ENCODE results near the gene GMDS. TPM values are rescaled to one million over a fixed set of nuclear protein-coding genes. Genes with fewer than 3 reads are reported as not detected.

The GMDS gene
- total and polyA plus RNA-seq, 4 donors: 7.3 to 28.3 (median 16.1) TPM

DNA sequence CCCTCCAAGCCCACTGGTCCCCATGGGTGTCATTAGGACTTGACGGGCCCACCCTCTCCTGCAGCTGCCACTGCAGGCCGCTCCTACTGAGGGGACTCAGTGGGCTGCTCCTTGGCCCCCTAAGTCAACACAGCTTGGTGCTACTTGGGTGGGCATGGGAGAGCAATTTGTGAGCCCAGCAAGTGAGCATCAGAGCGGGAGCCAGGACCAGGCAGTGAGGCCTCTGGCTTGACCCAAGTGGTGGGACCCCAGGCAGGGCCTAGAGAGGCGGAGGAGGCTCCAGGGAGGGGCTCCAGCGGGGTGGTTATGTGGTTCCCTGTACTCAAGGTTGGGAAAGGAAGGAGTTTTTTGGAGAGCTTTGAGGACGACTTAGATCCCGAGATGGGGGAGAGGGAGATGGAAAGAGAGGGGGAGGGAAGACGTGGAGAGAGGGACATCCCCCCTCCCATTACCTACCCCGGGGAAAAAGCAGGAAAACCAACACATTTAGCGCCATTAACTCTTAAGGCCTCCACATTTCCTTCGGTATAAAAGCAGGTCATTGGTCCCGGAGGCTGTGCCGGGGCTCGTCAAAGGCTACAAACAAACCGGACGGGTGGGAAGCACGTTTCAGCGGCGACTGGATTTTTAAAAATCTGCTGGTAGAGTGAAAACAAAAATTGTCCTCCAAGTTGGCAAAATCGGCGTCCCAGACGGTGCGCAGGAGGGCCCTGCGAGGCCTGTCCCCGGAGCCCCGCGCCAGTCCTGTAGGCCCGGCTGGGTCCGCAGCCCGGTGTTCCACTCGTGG is 626.9 kb downstream of the GMDS start:
- H3K27me3 ChIP-seq (ENCODE audit: control insufficient read depth in 3 of 3, insufficient read depth in 3 of 3, low read length in 2 of 3): peaks cover 12 to 81% (median 66%) of the 10 kb centered on the region in 3 donors
- ATAC-seq (ENCODE audit: insufficient read depth, low FRiP score): no peak
- no peak for DNase-seq
- no peak overlapping the region for H3K27ac ChIP-seq (ENCODE audit: low read depth in 1 of 2, low read length in 1 of 2)
- TF ChIP-seq, protein P1, sequence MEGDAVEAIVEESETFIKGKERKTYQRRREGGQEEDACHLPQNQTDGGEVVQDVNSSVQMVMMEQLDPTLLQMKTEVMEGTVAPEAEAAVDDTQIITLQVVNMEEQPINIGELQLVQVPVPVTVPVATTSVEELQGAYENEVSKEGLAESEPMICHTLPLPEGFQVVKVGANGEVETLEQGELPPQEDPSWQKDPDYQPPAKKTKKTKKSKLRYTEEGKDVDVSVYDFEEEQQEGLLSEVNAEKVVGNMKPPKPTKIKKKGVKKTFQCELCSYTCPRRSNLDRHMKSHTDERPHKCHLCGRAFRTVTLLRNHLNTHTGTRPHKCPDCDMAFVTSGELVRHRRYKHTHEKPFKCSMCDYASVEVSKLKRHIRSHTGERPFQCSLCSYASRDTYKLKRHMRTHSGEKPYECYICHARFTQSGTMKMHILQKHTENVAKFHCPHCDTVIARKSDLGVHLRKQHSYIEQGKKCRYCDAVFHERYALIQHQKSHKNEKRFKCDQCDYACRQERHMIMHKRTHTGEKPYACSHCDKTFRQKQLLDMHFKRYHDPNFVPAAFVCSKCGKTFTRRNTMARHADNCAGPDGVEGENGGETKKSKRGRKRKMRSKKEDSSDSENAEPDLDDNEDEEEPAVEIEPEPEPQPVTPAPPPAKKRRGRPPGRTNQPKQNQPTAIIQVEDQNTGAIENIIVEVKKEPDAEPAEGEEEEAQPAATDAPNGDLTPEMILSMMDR (IDR thresholded peaks at IDR 0.05; ENCODE audit: control extremely low read depth, extremely low read depth): no peak
- 63 to 75% methylated on average over 30 to 31 of the region's 31 CpGs for whole genome bisulfite sequencing, 2 donors
- H3K36me3 ChIP-seq (ENCODE audit: control insufficient read depth in 4 of 4, insufficient read depth in 4 of 4, low read length in 4 of 4): no peaks in the 10 kb centered on the region
- H3K9ac ChIP-seq (ENCODE audit: insufficient read depth in 1 of 2, low read length in 2 of 2): no peak overlapping the region
- peaks cover 0 to 16% (median 0%) of the 10 kb centered on the region in 4 donors for H3K9me3 ChIP-seq (ENCODE audit: control insufficient read depth in 4 of 4, insufficient read depth in 3 of 4, low read length in 3 of 4)
- peaks cover 0 to 10% (median 7%) of the 10 kb centered on the region in 5 donors for H3K4me1 ChIP-seq (ENCODE audit: control insufficient read depth in 5 of 5, insufficient read depth in 5 of 5, low read length in 5 of 5)
- no peak overlapping the region for H3K4me3 ChIP-seq

DNA sequence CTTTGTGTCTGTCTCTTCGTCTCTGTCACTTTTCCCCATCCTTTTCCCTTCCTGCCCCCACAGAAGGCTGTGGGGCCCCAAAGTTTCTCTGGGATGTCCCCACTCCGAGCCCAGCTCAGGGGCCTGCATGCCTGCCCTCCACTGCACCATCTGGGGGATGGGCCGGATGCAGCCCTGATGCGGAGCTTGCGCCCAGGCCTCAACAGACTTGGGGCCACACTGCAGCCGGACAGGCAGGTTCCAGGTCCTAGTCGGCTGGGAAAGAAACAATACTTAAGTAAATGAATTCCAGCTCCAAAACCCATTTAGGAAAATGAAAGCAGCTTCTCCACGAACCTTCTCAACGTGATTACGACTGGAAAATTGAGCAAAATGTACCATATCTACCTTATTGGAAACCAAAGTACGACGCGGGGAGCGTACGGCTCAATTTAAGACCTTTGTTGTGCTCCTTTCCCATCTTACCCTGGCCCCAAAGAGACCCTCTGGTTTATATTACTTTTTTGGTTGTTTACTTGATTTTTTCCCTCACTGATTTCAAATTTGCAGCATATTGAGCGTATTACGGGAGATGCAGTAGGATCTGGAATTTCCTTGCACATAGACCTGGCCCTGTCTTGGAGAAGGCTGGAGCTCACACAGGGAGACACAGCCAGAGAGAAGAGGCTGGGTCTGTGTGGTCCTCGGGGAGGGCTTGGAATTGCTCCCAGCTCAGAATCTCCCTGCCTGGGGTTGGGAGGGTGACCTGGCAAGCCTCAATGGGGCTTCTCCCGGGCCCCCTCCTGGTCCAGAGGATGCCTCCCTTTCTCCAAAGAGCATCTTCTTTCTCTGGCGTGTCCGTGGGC is 627.7 kb downstream of the GMDS start:
- Histone ChIP-seq H3K36me3 (ENCODE audit: control insufficient read depth in 4 of 4, insufficient read depth in 4 of 4, low read length in 4 of 4) (no peaks in the 10 kb centered on the region), H3K9me3 (ENCODE audit: control insufficient read depth in 4 of 4, insufficient read depth in 3 of 4, low read length in 3 of 4) (peaks cover 0 to 16% (median 0%) of the 10 kb centered on the region in 4 donors), H3K4me1 (ENCODE audit: control insufficient read depth in 5 of 5, insufficient read depth in 5 of 5, low read length in 5 of 5) (peaks cover 0 to 10% (median 7%) of the 10 kb centered on the region in 5 donors), H3K9ac (ENCODE audit: insufficient read depth in 1 of 2, low read length in 2 of 2) (no peak overlapping the region), H3K4me3 (no peak overlapping the region), H3K27ac (ENCODE audit: low read depth in 1 of 2, low read length in 1 of 2) (no peak overlapping the region), H3K27me3 (ENCODE audit: control insufficient read depth in 3 of 3, insufficient read depth in 3 of 3, low read length in 2 of 3) (peaks cover 12 to 81% (median 66%) of the 10 kb centered on the region in 3 donors)
- DNase-seq (no peak), ATAC-seq (ENCODE audit: insufficient read depth, low FRiP score) (no peak)
- 89% methylated on average over 21 of the region's 21 CpGs for WGBS, 2 donors
- TF ChIP-seq, protein P1 (IDR thresholded peaks at IDR 0.05; ENCODE audit: control extremely low read depth, extremely low read depth): no peak

DNA sequence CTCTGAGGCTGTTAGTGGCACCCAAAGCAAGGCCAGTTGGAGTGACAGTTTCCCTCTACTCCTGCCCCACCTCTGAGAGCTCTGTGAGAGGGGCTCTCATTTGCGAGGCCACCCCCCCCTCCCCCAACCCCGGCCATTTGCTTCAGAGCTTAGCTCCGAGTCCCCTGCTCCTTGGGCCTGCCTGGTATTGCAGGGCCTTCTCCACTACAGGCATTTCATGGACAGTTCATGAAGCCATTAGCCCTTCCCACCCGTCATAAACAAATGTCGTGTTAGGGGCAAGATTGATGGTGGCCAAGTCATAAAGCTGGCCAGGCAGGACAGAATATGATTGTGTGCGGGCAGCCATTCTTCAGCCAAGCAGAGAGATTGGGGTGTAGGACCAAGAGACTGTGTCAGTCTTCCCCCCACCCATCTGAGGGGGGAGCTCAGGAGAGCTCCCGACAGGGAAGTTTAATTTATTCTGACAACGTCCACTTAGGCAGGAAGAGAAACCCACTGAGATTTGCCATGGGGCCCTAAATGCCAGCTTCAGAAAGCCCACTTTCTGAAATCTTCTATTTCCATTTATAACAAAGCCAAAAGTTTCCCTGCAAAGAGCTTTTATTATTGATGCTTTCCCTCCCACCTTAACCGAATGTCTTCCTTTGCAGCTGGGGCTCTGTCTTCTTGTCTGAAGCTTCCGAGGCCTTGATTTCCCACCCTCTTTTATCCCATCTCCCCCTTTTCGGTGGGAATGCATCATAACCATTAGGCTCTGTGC is 628.5 kb downstream of the GMDS start:
- Histone ChIP-seq H3K9ac (ENCODE audit: insufficient read depth in 1 of 2, low read length in 2 of 2) (no peak overlapping the region), H3K27ac (ENCODE audit: low read depth in 1 of 2, low read length in 1 of 2) (no peak overlapping the region), H3K27me3 (ENCODE audit: control insufficient read depth in 3 of 3, insufficient read depth in 3 of 3, low read length in 2 of 3) (peaks cover 12 to 81% (median 68%) of the 10 kb centered on the region in 3 donors), H3K4me3 (no peak overlapping the region), H3K36me3 (ENCODE audit: control insufficient read depth in 4 of 4, insufficient read depth in 4 of 4, low read length in 4 of 4) (no peaks in the 10 kb centered on the region), H3K9me3 (ENCODE audit: control insufficient read depth in 4 of 4, insufficient read depth in 3 of 4, low read length in 3 of 4) (peaks cover 0 to 10% (median 0%) of the 10 kb centered on the region in 4 donors), H3K4me1 (ENCODE audit: control insufficient read depth in 5 of 5, insufficient read depth in 5 of 5, low read length in 5 of 5) (peaks cover 0 to 11% (median 7%) of the 10 kb centered on the region in 5 donors)
- WGBS, 2 donors: 81 to 86% methylated on average over 11 of the region's 11 CpGs
- DNase-seq (no peak), ATAC-seq (ENCODE audit: insufficient read depth, low FRiP score) (no peak)
- TF ChIP-seq, protein P1 (IDR thresholded peaks at IDR 0.05; ENCODE audit: control extremely low read depth, extremely low read depth): no peak

Data from lung (tissue), 12 donors.